ENCODE data around the gene OR10A3. TPM values are rescaled to one million over a fixed set of nuclear protein-coding genes. Genes with fewer than 3 reads are reported as not detected.

OR10A3 gene
- total RNA-seq, 1 donor from 2014 or later = not detected

Other genes starting within 250 kb of the OR10A3 start
- 2.2 and 4.5 TPM in 2 replicates for gene OVCH2, start 235.2 kb downstream of the OR10A3 start, total RNA-seq
- 1.2 and 1.4 TPM in 2 replicates for gene OR5P2, start 144.8 kb downstream of the OR10A3 start, total RNA-seq
- gene OR5P3, start 110.9 kb downstream of the OR10A3 start, total RNA-seq = 0.60 and 0.93 TPM in 2 replicates
- 0.07 TPM in 1 of 2 replicates, not detected in the other for gene OR10A6, start 10.4 kb downstream of the OR10A3 start, total RNA-seq
- gene NLRP10, start 23.7 kb upstream of the OR10A3 start, total RNA-seq = 2.5 and 3.1 TPM in 2 replicates
- 243 and 260 TPM in 2 replicates for gene EIF3F, start 45.6 kb upstream of the OR10A3 start, total RNA-seq
- 5.7 and 6.0 TPM in 2 replicates for gene TUB, start 139.5 kb upstream of the OR10A3 start, total RNA-seq
- 2.5 and 3.0 TPM in 2 replicates for gene RIC3, start 227.3 kb upstream of the OR10A3 start, total RNA-seq

All from astrocyte (in vitro differentiated cells and primary cell).